Ishikawa (cell line): ENCODE results near the gene EIF3J.

Experiments used
- CEBPB ChIP-seq: IDR thresholded peaks from 2 replicates; pipeline ENCODE4 v1.6.1; 2012
- CREB1 ChIP-seq: IDR thresholded peaks from 2 replicates; pipeline ENCODE4 v1.6.1; 2012; ENCODE audit warnings: low read depth
- EGR1 ChIP-seq: IDR thresholded peaks from 2 replicates; pipeline ENCODE4 v1.6.1; 2012
- EP300 ChIP-seq: IDR thresholded peaks from 2 replicates; pipeline ENCODE4 v1.6.1; 2012; ENCODE audit warnings: borderline replicate concordance
- FOXM1 ChIP-seq: IDR thresholded peaks from 2 replicates; pipeline ENCODE4 v1.6.1; 2012; ENCODE audit warnings: low read depth, borderline replicate concordance
- MAX ChIP-seq: IDR thresholded peaks from 2 replicates; pipeline ENCODE4 v1.6.1; 2012
- NFIC ChIP-seq: IDR thresholded peaks from 2 replicates; pipeline ENCODE4 v1.6.1; 2012
- RAD21 ChIP-seq: IDR thresholded peaks from 2 replicates; pipeline ENCODE4 v1.6.1; 2012; ENCODE audit warnings: low read depth
- REST ChIP-seq: IDR thresholded peaks from 2 replicates; pipeline ENCODE4 v1.6.1; 2012; ENCODE audit warnings: low read depth, mild to moderate bottlenecking
- TAF1 ChIP-seq: IDR thresholded peaks from 2 replicates; pipeline ENCODE4 v1.6.1; 2012; ENCODE audit warnings: low read depth, mild to moderate bottlenecking
- TCF12 ChIP-seq: IDR thresholded peaks from 2 replicates; pipeline ENCODE4 v1.6.1; 2012; ENCODE audit warnings: low read depth
- TEAD4 ChIP-seq: IDR thresholded peaks from 2 replicates; pipeline ENCODE4 v1.6.1; 2012
- USF1 ChIP-seq: IDR thresholded peaks from 2 replicates; pipeline ENCODE4 v1.6.1; 2012
- ZBTB7A ChIP-seq: IDR thresholded peaks from 2 replicates; pipeline ENCODE4 v1.6.1; 2012; ENCODE audit warnings: low read depth

Gene EIF3J

GRCh38 chr15:44580105-44580504 lies 43.2 kb downstream of the EIF3J start:
- TF ChIP-seq TAF1 (no peak), FOXM1 (no peak), CEBPB (no peak), REST (no peak), USF1 (no peak), NFIC (no peak), TEAD4 (no peak), EGR1 (no peak)

- TF ChIP-seq RAD21 (peak; percentile 47), TCF12 (no peak)
These were observed 47.3 kb downstream of the EIF3J start for GRCh38 chr15:44584162-44584749.

- TF ChIP-seq EGR1 = no peak
- TF ChIP-seq TEAD4 = no peak
- no peak for TF ChIP-seq RAD21
- TF ChIP-seq FOXM1 = no peak
- no peak for TF ChIP-seq TCF12
- TF ChIP-seq CEBPB = no peak
These were observed 48.7 kb downstream of the EIF3J start for GRCh38 chr15:44585633-44586032.

- no peak for TF ChIP-seq MAX
- no peak for TF ChIP-seq ZBTB7A
These were observed 51.6 kb downstream of the EIF3J start for GRCh38 chr15:44588541-44588940.

- TF ChIP-seq REST (no peak), TCF12 (no peak), NFIC (peak; percentile 44; the same call in 1 of the 2 replicates), ZBTB7A (no peak), MAX (no peak), USF1 (no peak)
These were observed 54.4 kb downstream of the EIF3J start for GRCh38 chr15:44591326-44591725.

- peak; percentile 24; the same call in 1 of the 2 replicates for TF ChIP-seq RAD21
- TF ChIP-seq CREB1 = no peak
- TF ChIP-seq EGR1 = no peak
These were observed 56.2 kb downstream of the EIF3J start for GRCh38 chr15:44593042-44593736.

GRCh38 chr15:44595246-44595645 lies 58.3 kb downstream of the EIF3J start:
- TF ChIP-seq MAX = no peak
- no peak for TF ChIP-seq EP300
- TF ChIP-seq CREB1 = no peak
- no peak for TF ChIP-seq CEBPB
- TF ChIP-seq REST = no peak
